Brain microvascular endothelial cell (primary cell): ENCODE data around the gene ADAM12.

Experiments
- DNase-seq: peaks from one replicate; pipeline ENCODE4 v3.0.0-alpha.2; 2020
- H3K27ac ChIP-seq: fragments of 250-450 bp; sonication (Bioruptor Pico); 2 replicates; pipeline ENCODE4 v1.5.1; 2020; ENCODE audit warnings: mild to moderate bottlenecking, moderate library complexity
- H3K27me3 ChIP-seq: fragments of 250-450 bp; sonication (Bioruptor Pico); replicated peaks from 2 replicates; pipeline ENCODE4 v1.5.1; 2020; ENCODE audit warnings: mild to moderate bottlenecking
- H3K36me3 ChIP-seq: fragments of 250-450 bp; sonication (Bioruptor Pico); replicated peaks from 2 replicates; pipeline ENCODE4 v1.5.1; 2020; ENCODE audit warnings: mild to moderate bottlenecking
- H3K4me3 ChIP-seq: 2 replicates; pipeline ENCODE4 v1.5.1; 2011; ENCODE audit warnings: low read depth, mild to moderate bottlenecking, control low read depth, low read length, moderate library complexity
- CTCF ChIP-seq: IDR thresholded peaks from 2 replicates; pipeline ENCODE4 v1.5.1; 2011; ENCODE audit warnings: low read depth, mild to moderate bottlenecking, moderate library complexity, low read length, control low read depth, inconsistent platforms; ENCODE audit errors: missing control alignments
- in situ Hi-C: cut with HindIII; loops from 2 replicates; pipeline ENCODE4 v1.10.0; 2017; ENCODE audit warnings: low sequenced_read_pairs, low pct_ligation_motif_present

Gene ADAM12

GRCh38 chr10:126227762-126228134 lies 160.5 kb downstream of the ADAM12 start:
- Histone ChIP-seq H3K36me3 (no peaks in the 10 kb centered on the region), H3K27me3 (no peaks in the 10 kb centered on the region), H3K27ac (peak overlapping the region; percentile 77), H3K4me3 (no peak overlapping the region)
- in situ Hi-C loops: no loop called here
- TF ChIP-seq CTCF: no peak
- DNase-seq: peak; percentile 91

- no peak overlapping the region for H3K4me3 ChIP-seq
- no peaks in the 10 kb centered on the region for H3K27me3 ChIP-seq
- peak overlapping the region; percentile 77 for H3K27ac ChIP-seq
- TF ChIP-seq CTCF: no peak
- no peak for DNase-seq
- in situ Hi-C loops: no loop called here
- H3K36me3 ChIP-seq: no peaks in the 10 kb centered on the region
These were observed 161.1 kb downstream of the ADAM12 start for GRCh38 chr10:126226988-126227761.

GRCh38 chr10:126226205-126226604 lies 162.1 kb downstream of the ADAM12 start:
- Histone ChIP-seq H3K36me3 (no peaks in the 10 kb centered on the region), H3K27me3 (no peaks in the 10 kb centered on the region), H3K27ac (no peak overlapping the region), H3K4me3 (no peak overlapping the region)
- in situ Hi-C loops: no loop called here
- no peak for TF ChIP-seq CTCF
- DNase-seq: no peak

GRCh38 chr10:126225672-126226008 lies 162.6 kb downstream of the ADAM12 start:
- Histone ChIP-seq H3K4me3 (no peak overlapping the region), H3K36me3 (no peaks in the 10 kb centered on the region), H3K27me3 (no peaks in the 10 kb centered on the region), H3K27ac (peak overlapping the region; percentile 5)
- TF ChIP-seq CTCF: no peak
- DNase-seq: peak; percentile 56
- in situ Hi-C loops: no loop called here

DNA sequence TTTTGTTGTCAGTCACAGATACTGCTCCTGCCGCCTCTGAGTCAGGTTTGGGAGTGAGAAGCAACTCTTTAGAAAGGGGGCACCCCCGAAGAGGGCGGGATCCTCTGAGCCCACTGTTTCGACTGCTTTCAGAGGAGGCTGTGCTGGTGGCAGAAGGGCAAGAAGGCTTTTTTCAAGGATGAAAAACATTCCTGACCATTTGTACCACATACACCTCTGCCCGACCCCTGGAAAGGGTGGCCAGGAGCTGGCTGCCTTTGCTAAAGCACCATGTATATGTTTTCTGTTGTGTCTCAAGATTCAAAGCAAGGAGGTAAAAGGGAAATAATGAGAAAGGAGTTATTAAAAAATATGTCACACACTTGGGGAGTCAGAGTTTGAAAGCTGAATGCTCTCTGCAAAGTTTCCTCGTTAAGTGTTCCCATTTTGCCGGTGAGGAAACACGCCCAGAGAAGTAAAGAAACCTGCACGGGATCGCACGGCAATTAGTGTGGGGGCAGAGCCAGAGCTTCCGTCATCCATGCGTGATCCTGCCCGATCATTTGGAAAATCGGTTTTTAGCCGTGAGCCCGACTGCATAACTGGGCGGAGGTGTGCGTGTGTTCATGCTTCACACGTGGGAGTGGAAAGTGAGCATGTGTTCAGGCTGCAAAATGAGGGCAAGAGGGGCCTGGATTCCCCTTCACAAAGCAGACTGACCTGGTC lies 163.2 kb downstream of the ADAM12 start:
- H3K36me3 ChIP-seq: no peaks in the 10 kb centered on the region
- no peak overlapping the region for H3K4me3 ChIP-seq
- no peak for DNase-seq
- no peak for TF ChIP-seq CTCF
- no peaks in the 10 kb centered on the region for H3K27me3 ChIP-seq
- in situ Hi-C loops: no loop called here
- peak overlapping the region; percentile 5 for H3K27ac ChIP-seq
